HG03575 (cell line): ENCODE results near the gene UBR4.

ENCODE experiments used
- ATAC-seq: cut with Tn5 transposase; IDR thresholded peaks from one replicate; pipeline ENCODE4 v1.9.1; 2021; ENCODE audit not compliant: unreplicated experiment, insufficient number of reproducible peaks, low FRiP score; ENCODE audit errors: extremely low read depth

The UBR4 gene

DNA sequence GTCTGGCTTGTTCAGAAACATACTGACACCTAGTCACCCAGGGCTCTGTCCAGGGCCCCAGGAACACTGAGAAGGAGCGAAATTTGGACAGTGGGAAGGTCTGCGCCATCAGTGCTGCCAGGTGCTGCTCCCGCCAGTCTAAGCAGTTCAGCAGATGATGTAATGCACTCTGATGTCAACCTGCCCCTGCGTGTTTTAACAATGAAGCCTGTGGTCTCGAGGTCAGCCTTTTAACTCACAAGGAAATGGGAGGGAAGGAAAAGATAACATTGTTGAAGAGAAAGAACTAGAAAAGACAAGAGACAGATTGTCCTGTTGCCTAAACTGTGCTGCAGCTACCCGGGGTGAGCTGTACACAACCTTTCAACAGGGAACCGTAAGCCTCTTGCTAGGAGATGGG is 127.0 kb downstream of the UBR4 start:
- ATAC-seq, result no peak

DNA sequence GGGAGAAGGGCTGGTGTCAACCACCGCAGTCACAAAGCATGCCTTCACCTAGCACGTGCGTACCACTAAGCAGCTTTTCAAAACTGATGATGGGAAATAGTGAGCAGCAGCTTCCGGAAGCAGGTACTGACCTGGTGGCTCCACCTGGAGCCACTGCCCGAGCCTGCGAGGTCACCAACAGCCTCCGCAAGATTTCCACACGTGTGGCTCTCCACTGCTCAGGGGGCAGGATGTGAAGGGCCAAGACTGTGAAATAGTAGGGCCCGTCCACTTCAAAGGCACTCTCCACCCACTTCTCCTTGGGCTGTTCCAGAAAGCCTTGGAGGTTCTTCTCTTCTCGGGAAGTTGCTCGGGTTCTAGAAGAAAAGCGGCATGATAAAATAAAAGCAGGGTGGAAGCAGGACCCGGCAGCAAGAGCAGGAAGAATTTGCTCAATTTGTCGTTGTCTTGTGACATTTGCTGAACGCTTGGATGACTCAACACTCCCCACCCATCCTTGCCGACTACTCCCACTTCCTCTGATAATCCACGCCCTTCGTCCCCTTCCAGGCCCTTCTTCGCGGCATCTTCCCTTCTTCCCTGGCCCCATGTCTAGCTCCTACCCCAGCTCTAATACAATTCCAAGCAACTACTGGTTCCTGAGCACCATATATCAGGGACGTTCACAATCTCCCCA is 128.7 kb downstream of the UBR4 start:
- ATAC-seq, result no peak

DNA sequence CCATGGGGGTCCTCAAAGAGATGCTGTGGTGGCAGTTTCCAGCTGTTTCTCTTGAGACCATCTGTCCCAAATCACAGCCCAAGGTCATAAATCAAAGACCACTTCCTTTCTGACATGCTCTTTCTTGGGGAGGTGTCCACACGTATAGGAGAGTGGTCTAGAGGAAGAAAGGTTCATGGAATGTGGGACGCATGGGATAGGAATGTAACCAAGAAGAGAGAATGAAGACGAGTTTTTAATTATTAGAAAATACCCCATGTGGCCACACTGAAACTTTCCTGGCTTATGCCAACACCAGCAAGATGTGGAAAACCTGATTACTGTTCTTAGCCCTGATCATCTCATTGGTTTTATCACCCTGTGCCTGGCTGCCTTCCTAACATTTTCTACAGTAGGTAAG is 129.3 kb downstream of the UBR4 start:
- no peak for ATAC-seq

DNA sequence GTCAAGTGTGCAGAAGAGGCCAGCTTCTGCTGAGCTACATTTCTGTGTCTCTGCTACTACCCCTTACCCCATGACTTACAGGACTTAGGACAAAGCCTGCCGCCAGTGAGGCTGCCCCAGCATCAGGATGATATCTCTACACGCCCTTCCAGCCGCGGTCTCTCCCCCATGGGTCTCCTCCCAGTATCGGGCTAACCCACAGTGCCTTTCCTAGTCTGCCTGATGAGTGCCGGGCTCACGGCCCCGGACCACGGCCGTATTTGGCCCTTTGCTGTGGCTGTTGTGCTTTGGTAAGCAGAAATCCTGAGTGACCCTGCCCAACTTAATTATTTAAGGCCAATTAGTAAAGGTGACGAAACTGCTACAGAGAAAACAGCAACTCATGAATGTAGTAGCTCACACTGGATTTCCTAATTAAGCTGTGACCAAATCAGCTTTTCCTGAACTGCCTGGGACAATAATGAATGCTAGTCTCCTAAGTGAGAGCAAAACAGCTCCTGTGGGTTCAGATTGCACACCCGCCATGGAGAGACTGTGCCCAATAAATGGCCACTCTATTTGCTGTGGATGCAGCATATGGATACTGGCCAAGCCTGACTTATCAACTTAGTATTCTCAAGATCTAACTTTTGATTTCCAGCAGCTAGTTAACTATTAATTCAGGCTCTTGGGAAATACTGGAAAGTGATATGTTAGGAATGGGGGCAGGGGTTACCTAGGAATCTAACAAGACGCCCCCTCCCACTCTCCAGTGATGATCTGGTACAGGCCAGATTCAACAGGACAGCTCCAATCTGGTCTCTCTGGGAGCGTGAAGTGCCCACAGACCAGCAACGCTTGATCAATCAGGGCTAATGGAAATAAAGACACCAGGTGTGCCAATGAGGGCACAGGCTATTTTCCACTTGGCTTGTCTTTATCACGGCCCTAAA is 130.3 kb downstream of the UBR4 start:
- no peak for ATAC-seq

DNA sequence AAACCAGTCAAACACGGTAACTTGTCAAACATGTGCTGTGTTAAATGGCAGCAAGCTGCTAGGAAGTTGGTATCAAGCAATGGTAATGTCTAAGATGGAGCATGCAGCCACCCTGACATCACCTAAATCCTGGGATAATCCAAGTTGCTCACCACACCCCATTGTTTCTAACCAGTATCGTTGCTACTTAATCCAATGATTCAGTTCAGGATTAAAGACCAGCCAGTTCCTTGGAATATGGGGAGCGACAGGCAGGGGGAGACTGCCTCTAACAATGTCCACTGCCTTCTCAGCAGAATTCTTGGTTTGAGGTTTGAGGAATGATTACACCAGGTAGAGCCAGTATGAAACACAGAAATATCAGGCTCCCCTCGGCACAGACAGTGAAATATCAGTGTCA is 131.5 kb downstream of the UBR4 start:
- no peak for ATAC-seq

DNA sequence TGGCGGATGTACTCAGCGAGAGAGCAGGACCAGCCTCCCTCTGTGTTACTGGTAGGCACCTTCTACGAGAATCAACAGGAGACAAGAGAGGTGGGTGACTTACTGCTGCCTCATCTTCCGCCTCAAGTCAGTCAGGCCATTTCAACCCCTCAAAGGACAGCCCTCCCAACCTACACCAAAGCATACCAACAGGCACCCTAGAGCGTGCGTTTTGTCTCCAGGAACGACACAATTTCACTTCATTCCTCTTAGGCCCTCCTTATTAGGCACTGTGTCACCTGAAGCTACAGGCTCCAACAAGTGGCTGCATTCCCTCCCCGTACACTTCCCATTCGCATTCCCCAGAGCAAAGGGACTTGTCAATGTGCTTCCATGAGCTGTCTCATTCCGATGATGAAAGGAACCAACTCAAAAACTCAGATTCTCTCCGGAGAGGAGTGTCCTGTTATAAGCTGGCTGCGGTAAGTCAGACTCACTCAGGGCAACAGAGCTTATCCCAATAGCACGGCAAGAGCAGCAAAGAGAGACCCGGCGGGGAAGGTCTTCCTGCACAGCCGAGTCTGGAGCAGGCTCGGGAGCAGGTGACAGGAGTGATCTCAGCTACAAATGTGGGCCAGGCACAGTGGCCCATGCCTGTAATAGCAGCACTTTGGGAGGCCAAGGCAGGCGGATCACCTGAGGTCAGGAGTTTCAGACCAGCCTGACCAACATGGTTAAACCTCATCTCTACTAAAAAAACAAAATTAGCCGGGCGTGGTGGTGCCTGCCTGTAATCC is 133.0 kb downstream of the UBR4 start:
- ATAC-seq, result no peak

DNA sequence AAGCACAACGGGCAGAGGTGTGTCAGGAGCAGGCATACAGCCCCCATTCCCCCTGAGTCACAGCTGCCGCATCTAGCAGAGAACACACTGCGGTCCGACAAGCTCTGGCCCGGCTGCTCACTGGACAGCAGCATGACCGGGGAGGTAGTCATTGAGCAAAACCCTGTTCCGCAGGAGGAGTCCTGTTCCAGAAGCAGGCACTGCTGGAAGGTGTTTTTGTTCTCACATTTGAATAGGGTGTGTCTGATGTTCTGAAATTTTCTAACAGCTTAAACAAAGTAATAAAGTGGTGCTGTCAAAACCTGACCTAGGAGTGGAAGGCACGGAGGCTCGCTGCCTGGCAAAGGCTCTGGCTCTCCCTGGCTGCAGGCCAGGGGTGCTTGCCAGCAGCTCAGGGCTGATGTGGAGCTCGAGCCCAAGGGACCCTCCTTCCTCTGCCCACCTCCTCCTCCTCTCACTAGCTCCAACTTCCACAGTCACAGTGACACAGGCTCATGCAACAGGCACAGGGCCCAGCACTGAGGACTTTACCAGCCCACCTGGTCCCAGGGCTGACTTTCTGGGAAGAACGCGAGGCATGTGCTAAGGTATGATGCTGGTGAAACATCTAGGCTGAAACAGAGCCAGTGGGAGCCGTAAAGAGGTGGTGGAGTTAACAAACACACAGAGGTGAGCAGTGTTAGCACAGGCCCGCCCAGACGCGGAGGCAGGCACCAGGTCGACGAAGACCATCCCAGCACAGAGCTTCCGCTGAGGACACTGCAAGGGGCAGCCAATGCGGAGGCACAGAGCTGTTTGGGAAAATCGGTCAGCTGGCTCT is 135.0 kb downstream of the UBR4 start:
- no peak for ATAC-seq

DNA sequence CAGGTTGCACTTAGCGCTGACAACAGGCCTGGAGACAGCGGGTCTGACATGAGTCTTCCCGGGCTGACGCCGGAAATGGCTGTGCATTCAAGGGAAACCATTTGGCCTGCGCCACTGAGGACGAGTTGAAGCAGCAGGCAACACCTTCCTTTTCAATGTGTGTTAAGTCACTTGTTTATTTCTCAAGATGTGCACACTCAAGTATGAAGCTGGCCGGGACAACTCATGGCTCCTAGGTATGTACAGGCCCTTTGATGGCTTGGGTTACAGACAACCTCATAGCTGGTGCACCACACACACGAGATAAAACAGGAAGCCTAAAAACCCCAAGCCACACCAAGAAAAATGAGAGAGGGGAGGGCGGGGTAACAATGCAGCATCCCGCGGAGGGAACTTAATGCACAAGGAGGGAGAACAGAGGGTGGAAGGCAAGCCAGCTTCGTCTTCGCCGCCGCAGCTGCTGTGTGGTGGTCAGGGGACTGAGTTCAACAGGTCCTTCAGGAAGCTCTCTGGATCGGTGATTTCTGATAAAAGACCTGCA is 135.6 kb downstream of the UBR4 start:
- no peak for ATAC-seq

DNA sequence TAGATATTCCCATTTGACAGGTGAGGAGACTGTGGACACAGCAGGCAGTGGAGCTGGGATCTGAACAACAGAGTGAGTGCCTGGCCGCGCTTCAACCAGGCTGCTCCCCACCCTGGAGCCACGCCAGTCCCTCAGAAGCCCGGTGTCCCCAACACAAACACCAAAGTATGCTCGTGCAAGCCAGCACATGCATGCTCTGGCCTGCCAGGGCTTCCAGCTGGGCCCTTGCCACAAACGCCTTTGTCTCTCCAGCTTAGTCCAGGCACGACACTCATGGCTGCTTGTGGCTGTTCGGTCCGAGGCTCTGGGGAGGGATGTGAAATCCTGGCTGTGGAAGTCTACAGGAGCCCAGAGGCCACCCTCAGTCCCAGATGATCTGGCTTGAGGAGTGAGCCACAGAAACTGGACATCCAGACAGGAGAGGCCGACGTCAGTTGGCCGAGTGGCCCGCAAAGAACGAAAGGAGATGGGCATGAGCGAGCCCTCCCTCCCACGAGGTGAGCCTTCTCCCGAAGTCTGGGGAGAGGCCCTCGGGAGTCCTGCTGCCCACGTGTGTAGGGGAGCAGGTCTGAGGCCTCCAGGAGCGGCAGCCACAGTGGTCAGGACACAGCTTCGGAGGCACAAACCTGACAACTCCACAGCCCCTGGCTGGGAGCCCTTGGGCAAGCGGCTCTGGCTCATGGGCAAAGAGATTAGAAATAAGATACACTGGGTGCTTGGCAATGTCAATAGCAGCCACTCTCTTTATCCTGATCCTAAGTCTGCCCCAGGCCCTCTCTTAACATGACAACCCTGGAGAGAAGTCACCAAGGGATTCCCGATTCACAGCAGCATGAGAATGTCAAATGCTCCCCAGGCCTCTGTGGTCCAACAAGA is 136.5 kb downstream of the UBR4 start:
- no peak for ATAC-seq

DNA sequence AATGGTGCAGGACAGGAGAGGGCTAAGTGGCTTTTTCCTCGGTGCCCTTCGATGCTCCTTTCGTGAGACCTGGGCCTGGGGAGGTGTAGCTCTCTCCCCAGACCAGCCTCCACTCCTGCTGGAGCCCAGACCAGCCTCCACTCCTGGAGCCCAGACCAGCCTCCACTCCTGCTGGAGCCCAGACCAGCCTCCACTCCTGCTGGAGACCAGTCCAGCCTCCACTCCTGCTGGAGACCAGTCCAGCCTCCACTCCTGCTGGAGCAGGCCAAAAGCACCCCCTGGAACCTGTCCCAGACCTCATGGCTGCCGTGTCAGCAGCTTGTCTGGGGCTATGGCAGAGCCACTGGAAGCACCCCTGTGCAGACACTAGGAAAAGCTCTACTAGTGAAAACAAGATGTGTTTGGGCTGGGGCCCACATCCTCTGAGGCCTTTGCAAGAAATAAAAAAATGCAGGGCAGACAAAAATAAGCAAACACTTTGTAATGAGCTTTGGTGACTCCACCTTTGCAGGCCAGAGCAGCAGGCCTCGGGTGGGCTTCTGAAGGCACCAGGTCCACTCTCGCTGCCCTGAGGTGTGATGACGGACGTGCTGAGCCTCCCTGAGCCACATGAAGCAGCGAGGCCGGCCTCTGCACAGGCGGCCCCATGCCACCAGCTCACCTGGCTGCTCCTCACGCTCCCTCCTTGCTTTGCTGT is 137.6 kb downstream of the UBR4 start:
- no peak for ATAC-seq

DNA sequence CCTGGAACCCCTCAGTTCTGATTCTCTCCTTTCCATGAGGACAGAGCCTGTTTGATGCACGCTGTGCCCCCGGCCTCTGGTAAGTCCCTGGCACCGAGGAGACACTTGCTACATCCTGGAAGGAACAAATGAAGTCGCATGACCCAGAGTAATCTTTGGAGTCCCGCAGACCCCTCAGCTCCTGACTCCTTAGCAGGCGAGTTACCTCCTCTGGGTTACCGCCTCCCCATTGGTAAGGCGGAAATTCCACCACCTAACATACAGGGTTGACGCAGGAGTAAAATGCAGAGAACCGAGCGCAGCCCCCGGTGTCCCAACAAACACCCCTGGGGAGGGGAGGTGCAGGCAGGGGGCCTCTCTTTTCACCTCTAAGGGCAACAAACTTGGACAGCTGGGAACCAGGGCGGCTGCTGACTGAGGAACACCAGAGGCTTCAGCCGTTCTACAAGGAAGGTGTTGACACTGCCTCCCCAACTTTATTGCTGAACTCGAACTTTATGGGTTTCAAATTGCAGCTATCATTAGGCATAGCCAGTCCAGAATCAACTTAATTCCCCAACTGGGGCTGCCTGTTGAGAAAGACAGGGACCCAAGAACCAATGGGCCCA is 138.3 kb downstream of the UBR4 start:
- no peak for ATAC-seq

DNA sequence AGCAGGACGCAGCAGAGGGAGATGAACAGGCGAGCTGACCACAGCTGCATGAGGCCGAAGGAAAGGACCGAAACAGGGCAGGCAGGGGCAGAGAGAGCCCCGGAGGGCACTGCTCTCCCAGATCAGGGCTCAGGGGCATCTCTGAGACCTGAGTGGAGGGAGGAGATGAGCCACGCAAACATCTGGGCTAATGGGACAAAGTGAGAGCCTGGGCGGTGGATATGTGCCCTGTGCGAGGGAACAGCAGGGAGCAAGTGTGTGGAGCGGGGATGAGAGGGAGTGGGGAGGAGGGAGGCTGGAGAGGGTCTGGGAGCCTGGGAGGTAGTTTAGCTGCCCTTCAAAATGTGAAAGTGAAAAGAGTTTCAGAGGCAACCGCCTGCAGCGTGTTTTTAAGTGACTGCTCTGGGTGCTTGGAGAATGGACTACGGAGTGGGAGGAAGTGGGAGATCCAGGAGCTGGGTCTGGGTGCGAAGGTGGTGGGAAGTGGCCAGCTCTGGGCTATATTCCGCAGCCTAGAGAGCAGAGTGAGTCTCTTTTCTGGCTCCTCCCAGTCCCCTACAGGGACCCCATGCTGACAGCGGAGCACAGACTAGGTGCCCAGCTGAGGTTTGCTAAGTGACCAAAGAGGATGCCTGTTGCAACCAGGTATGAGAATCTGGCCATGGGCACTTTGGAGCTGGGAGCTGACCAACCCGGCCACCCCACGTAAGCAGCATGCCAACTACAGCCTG is 139.0 kb downstream of the UBR4 start:
- no peak for ATAC-seq

DNA sequence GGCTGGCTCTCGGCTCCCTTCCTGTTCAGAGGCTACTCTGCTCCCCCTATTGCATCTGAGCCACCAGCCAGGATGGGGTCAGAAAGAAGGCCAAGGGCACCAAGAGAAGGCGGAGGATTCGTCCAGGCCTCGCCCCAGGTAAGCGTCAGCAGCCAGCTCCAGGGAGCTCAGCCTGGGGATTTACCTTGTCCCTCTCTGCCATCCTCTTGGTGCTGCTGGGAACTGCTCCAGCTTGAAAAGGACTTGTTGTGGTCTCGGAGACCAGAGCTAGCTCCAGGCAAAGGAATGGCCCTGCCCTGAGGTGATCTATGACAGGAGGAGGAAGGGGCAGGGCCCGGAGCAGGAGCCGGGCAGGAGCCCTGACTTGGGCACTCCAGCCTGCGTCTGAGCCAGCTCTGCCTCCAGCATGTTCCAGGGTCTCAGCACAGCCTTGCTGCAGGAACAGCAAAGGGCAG is 139.8 kb downstream of the UBR4 start:
- ATAC-seq, result no peak

DNA sequence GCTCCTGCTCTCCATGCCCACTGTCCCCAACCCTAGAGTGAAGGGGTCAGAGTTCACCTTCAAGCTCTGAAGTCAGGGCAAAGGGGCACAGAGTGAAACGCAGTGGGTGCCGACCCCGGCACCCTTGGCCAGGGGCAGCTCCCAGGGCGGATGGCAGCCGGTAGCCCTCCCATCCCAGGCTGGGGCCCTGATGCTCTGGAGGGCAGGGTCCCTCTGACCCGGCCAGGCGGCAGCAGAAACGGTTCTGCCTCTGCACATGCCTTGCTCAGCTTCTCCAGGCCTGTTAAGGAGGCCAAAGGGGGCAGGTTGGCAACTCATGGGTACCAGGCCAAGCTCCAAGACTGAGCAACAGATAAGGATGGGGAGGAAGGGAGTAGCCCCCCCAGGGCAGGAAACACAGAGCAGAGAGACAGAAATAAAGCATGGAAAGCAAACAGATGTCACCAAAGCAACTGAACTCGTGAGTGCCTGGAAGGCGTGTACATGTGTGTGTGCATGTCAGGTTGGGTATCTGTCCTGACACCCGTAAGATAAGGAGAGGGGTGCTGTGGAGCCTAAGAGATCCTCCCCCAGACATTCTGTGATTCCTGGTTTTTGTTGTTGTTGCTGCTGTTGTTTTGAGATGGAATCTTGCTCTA is 141.3 kb downstream of the UBR4 start:
- ATAC-seq, result no peak

DNA sequence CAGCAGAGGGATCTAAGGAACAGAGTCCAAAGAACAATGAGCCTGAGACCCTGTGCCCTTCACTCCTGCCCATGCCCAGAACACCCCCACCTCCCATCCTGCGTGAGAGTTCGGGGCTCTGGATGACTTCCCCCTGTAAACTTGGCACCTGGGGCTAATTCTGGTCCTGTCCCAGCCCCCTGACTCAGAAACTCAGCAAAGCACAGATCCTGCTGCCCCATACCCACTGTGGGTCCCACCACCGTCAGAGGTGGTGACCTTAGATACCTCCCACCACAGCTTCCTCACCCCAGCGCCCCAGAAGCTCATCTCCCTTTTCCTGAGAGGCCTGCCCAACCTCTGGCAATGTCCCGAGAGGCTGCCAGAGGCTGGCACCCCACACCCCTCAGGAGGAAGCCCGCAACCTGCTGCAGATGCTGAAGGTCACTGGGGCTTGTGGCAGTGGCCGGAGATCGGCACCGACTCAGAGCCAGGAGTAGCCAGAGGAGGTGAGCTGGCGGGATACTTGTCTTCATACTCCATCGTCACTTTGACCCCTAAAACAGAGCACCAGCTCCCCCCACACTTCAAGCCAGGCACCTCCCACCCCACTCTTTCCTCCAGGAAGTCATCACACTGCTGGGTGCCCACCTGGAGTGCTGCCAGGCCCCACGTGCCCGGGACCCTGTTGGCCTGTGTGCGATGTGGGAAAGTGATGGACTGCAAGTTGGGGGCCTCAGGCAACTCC is 142.0 kb downstream of the UBR4 start:
- no peak for ATAC-seq
